MCF 10A (cell line): Measurements from ENCODE around the gene FUOM. TPM values are rescaled to one million over a fixed set of nuclear protein-coding genes. Genes with fewer than 3 reads are reported as not detected.

Experiments
- BruUV-seq: library from RNA; stranded (reverse); fragments of 400-500 nt; replicated peaks from 2 replicates; lab custom pipeline; 2021; lab: Mats Ljungman, UMichigan
- CTCF ChIA-PET: fragments of 300-600 bp; sonication (Branson Sonifier 250); formaldehyde crosslinking; extraction: SDS; loops from one replicate; lab custom pipeline; 2021; ENCODE audit warnings: antibody characterized with exemption, inconsistent platforms; lab: Yijun Ruan, JAX
- POLR2A ChIA-PET: fragments of 300-600, 350-650 bp; sonication (Branson Sonifier 250); formaldehyde crosslinking; extraction: SDS; loops from one replicate; lab custom pipeline; 2020; ENCODE audit warnings: antibody characterized with exemption, inconsistent platforms; lab: Yijun Ruan, JAX
- DNase-seq: peaks from one replicate; pipeline ENCODE4 v3.0.0-alpha.2; 2018; ENCODE audit not compliant: unreplicated experiment
- H3K27ac Mint-ChIP-seq: one replicate; pipeline ENCODE4 v1.8.0; 2022; ENCODE audit warnings: mild to moderate bottlenecking, low read depth, mixed read lengths; ENCODE audit not compliant: unreplicated experiment
- H3K27me3 Mint-ChIP-seq: one replicate; pipeline ENCODE4 v1.8.0; 2022; ENCODE audit warnings: mixed read lengths; ENCODE audit not compliant: insufficient read depth, unreplicated experiment
- H3K36me3 Mint-ChIP-seq: one replicate; pipeline ENCODE4 v1.8.0; 2022; ENCODE audit warnings: mild to moderate bottlenecking, moderate library complexity, mixed read lengths; ENCODE audit not compliant: insufficient read depth, unreplicated experiment
- H3K4me1 Mint-ChIP-seq: one replicate; pipeline ENCODE4 v1.8.0; 2022; ENCODE audit warnings: mixed read lengths; ENCODE audit not compliant: insufficient read depth, unreplicated experiment
- H3K4me3 Mint-ChIP-seq: one replicate; pipeline ENCODE4 v1.8.0; 2022; ENCODE audit warnings: mild to moderate bottlenecking, moderate library complexity, mixed read lengths; ENCODE audit not compliant: unreplicated experiment
- H3K9me3 Mint-ChIP-seq: one replicate; pipeline ENCODE4 v1.8.0; 2022; ENCODE audit warnings: mixed read lengths; ENCODE audit not compliant: unreplicated experiment
- CTCF ChIP-seq: fragments of 200-600 bp; IDR thresholded peaks from one replicate; pipeline ENCODE4 v1.8.0; 2022; ENCODE audit warnings: antibody characterized with exemption, mild to moderate bottlenecking; ENCODE audit not compliant: unreplicated experiment
- intact Hi-C: fragments of 100-400 bp; cut with micrococcal nuclease; formaldehyde crosslinking; loops from 2 replicates; pipeline ENCODE4 v1.14.1; 2022
- total RNA-seq: library from RNA; stranded (reverse); gene quantifications from 2 replicates; pipeline ENCODE4 v1.2.3, GENCODE V29; 2022

FUOM gene
- total RNA-seq, 1 experiment from 2014 or later: 22.6 TPM

GRCh38 chr10:133394801-133395221 is 37.0 kb upstream of the FUOM start:
- Mint-ChIP-seq H3K9me3 (no peaks in the 10 kb centered on the region), H3K4me3 (peak overlapping the region; percentile 90), H3K27me3 (no peaks in the 10 kb centered on the region), H3K4me1 (no peaks in the 10 kb centered on the region), H3K36me3 (peaks cover 27% of the 10 kb centered on the region), H3K27ac (peak overlapping the region; percentile 95)
- no peak for TF ChIP-seq CTCF
- ChIA-PET POLR2A (interaction anchor here (1.0 to 2.3 kb wide), 3 partner anchors 10 to 136 kb away, joined by 3 to 11 read pairs (median 8); partner anchors contain the start of gene PAOX), CTCF (interaction anchor here (0.6 kb wide), 2 partner anchors 12 to 160 kb away, joined by 3 read pairs; no protein-coding TSS in a partner anchor)
- TSS peak; percentile 32 for BruUV-seq
- no peak for DNase-seq
- intact Hi-C loops: loop anchor here (10.0 kb wide), 1 partner anchor 70 kb away; no protein-coding TSS in a partner anchor

- ChIA-PET POLR2A (interaction anchor here (0.7 to 3.3 kb wide), 6 partner anchors 11 to 135 kb away, joined by 3 to 11 read pairs (median 6); partner anchors contain the start of genes ECHS1 and PAOX), CTCF (interaction anchor here (0.6 kb wide), 3 partner anchors 11 to 161 kb away, joined by 3 to 5 read pairs (median 3); no protein-coding TSS in a partner anchor)
- BruUV-seq: no TSS peak
Observed at GRCh38 chr10:133394064-133394663, 36.3 kb upstream of the FUOM start, which contains the start of gene MTG1. MTG1 (plus strand) TSS chr10:133394157; CDS start chr10:133394221, 64 bp downstream.

GRCh38 chr10:133393401-133394063 is 35.7 kb upstream of the FUOM start:
- H3K27ac Mint-ChIP-seq: peak overlapping the region; percentile 95
- intact Hi-C loops: loop anchor here (10.0 kb wide), 1 partner anchor 69 kb away; no protein-coding TSS in a partner anchor
- peak overlapping the region; percentile 90 for H3K4me3 Mint-ChIP-seq
- ChIA-PET POLR2A (interaction anchor here (0.7 to 3.3 kb wide), 6 partner anchors 8 to 20 kb away, joined by 3 to 11 read pairs (median 6); partner anchors contain the start of genes ECHS1 and PAOX), CTCF (interaction anchor here (0.7 kb wide), 1 partner anchor 70 kb away, joined by 3 read pairs; no protein-coding TSS in a partner anchor)
- H3K4me1 Mint-ChIP-seq: no peaks in the 10 kb centered on the region
- no TSS peak for BruUV-seq
- H3K27me3 Mint-ChIP-seq: no peaks in the 10 kb centered on the region
- peaks cover 15% of the 10 kb centered on the region for H3K36me3 Mint-ChIP-seq
- TF ChIP-seq CTCF: no peak
- DNase-seq: no peak
- H3K9me3 Mint-ChIP-seq: no peaks in the 10 kb centered on the region

More at GRCh38 chr10:133394064-133394663, 36.3 kb upstream of the FUOM start, which contains the start of gene MTG1:
- Mint-ChIP-seq H3K4me3 (peak within 1 kb of the TSS; percentile 90), H3K27me3 (no peaks in the 10 kb centered on the region), H3K27ac (peak within 1 kb of the TSS; percentile 95), H3K36me3 (peaks cover 20% of the 10 kb centered on the region), H3K4me1 (no peaks in the 10 kb centered on the region), H3K9me3 (no peaks in the 10 kb centered on the region)
- no peak for TF ChIP-seq CTCF
- intact Hi-C loops: loop anchor here (10.0 kb wide), 1 partner anchor 69 kb away; no protein-coding TSS in a partner anchor
- peak; percentile 89 for DNase-seq
